ENCODE measurements around the gene UVRAG. TPM values are rescaled to one million over a fixed set of nuclear protein-coding genes. Genes with fewer than 3 reads are reported as not detected.

UVRAG gene
- total RNA-seq, 3 donors from 2014 or later (not counting 1 experiment from before 2014, with no cell fraction given), result 39.9 to 52.5 (median 41.4) TPM

GRCh38 chr11:75841739-75842138 is 26.7 kb downstream of the UVRAG start:
- Histone ChIP-seq H3K36me3 (ENCODE audit: control insufficient read depth, insufficient read depth, low read length) (peaks cover 2% of the 10 kb centered on the region), H3K4me3 (ENCODE audit: low read length) (no peak overlapping the region), H3K27me3 (ENCODE audit: control insufficient read depth, insufficient read depth, low read length) (no peaks in the 10 kb centered on the region), H3K27ac (ENCODE audit: low read length) (no peak overlapping the region), H3K4me1 (ENCODE audit: control insufficient read depth, insufficient read depth, low read length) (peaks cover 4% of the 10 kb centered on the region), H3K9me3 (ENCODE audit: control insufficient read depth, insufficient read depth, low read length) (no peaks in the 10 kb centered on the region)
- ATAC-seq, result no peak
- intact Hi-C loops (cut with micrococcal nuclease), result no loop called here
- H3K27me3 Mint-ChIP-seq (ENCODE audit: low read depth in 2 of 2), result no peaks in the 10 kb centered on the region
- H3K4me1 Mint-ChIP-seq, result peaks cover 27 to 52% of the 10 kb centered on the region in 2 donors
- H3K27ac Mint-ChIP-seq, result no peak overlapping the region
- no peak for DNase-seq
- H3K9me3 Mint-ChIP-seq, result no peaks in the 10 kb centered on the region
- 98% methylated on average over 2 of the region's 2 CpGs for WGBS (ENCODE audit: insufficient coverage)
- no peak overlapping the region for H3K4me3 Mint-ChIP-seq
- H3K36me3 Mint-ChIP-seq, result no peaks in the 10 kb centered on the region
- TF ChIP-seq CTCF (IDR thresholded peaks at IDR 0.05), result no peak

- Histone ChIP-seq H3K36me3 (ENCODE audit: control insufficient read depth, insufficient read depth, low read length) (no peaks in the 10 kb centered on the region), H3K4me3 (ENCODE audit: low read length) (no peak overlapping the region), H3K4me1 (ENCODE audit: control insufficient read depth, insufficient read depth, low read length) (peaks cover 5% of the 10 kb centered on the region), H3K27ac (ENCODE audit: low read length) (no peak overlapping the region), H3K9me3 (ENCODE audit: control insufficient read depth, insufficient read depth, low read length) (no peaks in the 10 kb centered on the region), H3K27me3 (ENCODE audit: control insufficient read depth, insufficient read depth, low read length) (no peaks in the 10 kb centered on the region)
- Mint-ChIP-seq H3K4me3 (no peak overlapping the region), H3K27ac (no peak overlapping the region), H3K9me3 (no peaks in the 10 kb centered on the region), H3K4me1 (peaks cover 33 to 34% of the 10 kb centered on the region in 2 donors), H3K27me3 (ENCODE audit: low read depth in 2 of 2) (no peaks in the 10 kb centered on the region), H3K36me3 (no peaks in the 10 kb centered on the region)
- TF ChIP-seq CTCF (IDR thresholded peaks at IDR 0.05), result no peak
- intact Hi-C loops (cut with micrococcal nuclease), result no loop called here
- DNase-seq, result no peak
- ATAC-seq, result no peak
Observed at GRCh38 chr11:75845324-75845723, 30.3 kb downstream of the UVRAG start.

DNA sequence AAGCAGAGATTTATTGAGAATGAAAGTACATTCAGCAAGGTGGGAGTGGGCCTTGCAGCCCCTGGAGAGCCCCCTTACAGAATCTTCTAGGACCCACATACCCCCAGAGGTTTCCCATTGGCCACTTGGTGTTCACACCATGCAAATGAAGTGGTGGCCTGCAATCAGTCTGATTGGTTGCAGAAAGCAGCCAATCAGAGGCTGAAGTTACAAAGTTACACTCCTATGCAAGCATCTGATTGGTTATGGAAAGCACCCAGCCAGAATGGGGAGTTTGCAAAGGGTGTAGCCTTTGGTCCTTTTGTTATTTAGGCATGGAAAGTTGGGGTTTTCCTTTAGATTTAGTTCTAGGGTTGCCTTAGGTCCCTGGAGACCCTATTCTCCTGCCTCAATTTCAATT is 34.9 kb downstream of the UVRAG start:
- Histone ChIP-seq H3K36me3 (ENCODE audit: control insufficient read depth, insufficient read depth, low read length) (peaks cover 9% of the 10 kb centered on the region), H3K4me3 (ENCODE audit: low read length) (no peak overlapping the region), H3K27me3 (ENCODE audit: control insufficient read depth, insufficient read depth, low read length) (no peaks in the 10 kb centered on the region), H3K9me3 (ENCODE audit: control insufficient read depth, insufficient read depth, low read length) (no peaks in the 10 kb centered on the region), H3K4me1 (ENCODE audit: control insufficient read depth, insufficient read depth, low read length) (peaks cover 5% of the 10 kb centered on the region), H3K27ac (ENCODE audit: low read length) (no peak overlapping the region)
- ATAC-seq, result no peak
- Mint-ChIP-seq H3K36me3 (no peaks in the 10 kb centered on the region), H3K27ac (peak overlapping the region; percentile 58 to 84), H3K9me3 (no peaks in the 10 kb centered on the region), H3K27me3 (ENCODE audit: low read depth in 2 of 2) (no peaks in the 10 kb centered on the region), H3K4me3 (no peak overlapping the region), H3K4me1 (peaks cover 23 to 31% of the 10 kb centered on the region in 2 donors)
- no peak for TF ChIP-seq CTCF (IDR thresholded peaks at IDR 0.05)
- intact Hi-C loops (cut with micrococcal nuclease), result no loop called here
- no peak for DNase-seq

DNA sequence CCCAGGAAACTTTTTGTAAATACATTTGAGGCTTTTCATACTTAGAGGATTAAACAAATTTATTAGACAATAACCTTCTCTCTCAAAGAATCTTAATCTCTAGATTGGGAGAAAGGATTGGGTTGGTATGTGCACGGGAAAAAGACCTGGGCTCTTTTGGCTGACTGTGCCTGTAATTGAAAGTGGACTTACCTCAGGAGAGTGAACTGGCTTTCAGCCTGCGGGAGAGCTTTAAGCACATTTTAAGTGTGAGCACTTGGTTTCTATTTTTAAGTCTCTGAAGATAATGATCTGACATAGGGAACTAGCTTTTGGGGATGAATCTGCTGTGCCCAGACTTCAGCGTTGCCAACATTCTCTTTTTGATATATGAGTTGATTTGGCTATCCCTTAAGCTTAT is 35.8 kb downstream of the UVRAG start:
- no peak overlapping the region for H3K27ac ChIP-seq (ENCODE audit: low read length)

More for the DNA sequence above, 35.8 kb downstream of the UVRAG start:
- H3K4me1 Mint-ChIP-seq, result peaks cover 31% of the 10 kb centered on the region in 2 donors
- Histone ChIP-seq H3K27me3 (ENCODE audit: control insufficient read depth, insufficient read depth, low read length) (no peaks in the 10 kb centered on the region), H3K36me3 (ENCODE audit: control insufficient read depth, insufficient read depth, low read length) (peaks cover 9% of the 10 kb centered on the region), H3K4me1 (ENCODE audit: control insufficient read depth, insufficient read depth, low read length) (peaks cover 5% of the 10 kb centered on the region), H3K9me3 (ENCODE audit: control insufficient read depth, insufficient read depth, low read length) (no peaks in the 10 kb centered on the region), H3K4me3 (ENCODE audit: low read length) (no peak overlapping the region)
- ATAC-seq, result no peak
- no peaks in the 10 kb centered on the region for H3K9me3 Mint-ChIP-seq
- intact Hi-C loops (cut with micrococcal nuclease), result no loop called here
- H3K36me3 Mint-ChIP-seq, result no peaks in the 10 kb centered on the region
- H3K4me3 Mint-ChIP-seq, result no peak overlapping the region
- H3K27me3 Mint-ChIP-seq (ENCODE audit: low read depth in 2 of 2), result no peaks in the 10 kb centered on the region
- DNase-seq, result no peak
- no peak for TF ChIP-seq CTCF (IDR thresholded peaks at IDR 0.05)
- H3K27ac Mint-ChIP-seq, result peak overlapping the region; percentile 52 to 84
- 25% methylated on average over 3 of the region's 3 CpGs for WGBS (ENCODE audit: insufficient coverage)

Measured in natural killer cell (primary cell).